ENCODE results near the gene ADCY7.

ADCY7 gene

GRCh38 chr16:50255538-50255937 lies 10.8 kb upstream of the ADCY7 start:
- DNase-seq (ENCODE audit: insufficient read length, low spot score) (no peak), FAIRE-seq (no peak)
- TF ChIP-seq POLR2A (IDR thresholded peaks at IDR 0.05; ENCODE audit: low read depth, low read length): no peak

DNA sequence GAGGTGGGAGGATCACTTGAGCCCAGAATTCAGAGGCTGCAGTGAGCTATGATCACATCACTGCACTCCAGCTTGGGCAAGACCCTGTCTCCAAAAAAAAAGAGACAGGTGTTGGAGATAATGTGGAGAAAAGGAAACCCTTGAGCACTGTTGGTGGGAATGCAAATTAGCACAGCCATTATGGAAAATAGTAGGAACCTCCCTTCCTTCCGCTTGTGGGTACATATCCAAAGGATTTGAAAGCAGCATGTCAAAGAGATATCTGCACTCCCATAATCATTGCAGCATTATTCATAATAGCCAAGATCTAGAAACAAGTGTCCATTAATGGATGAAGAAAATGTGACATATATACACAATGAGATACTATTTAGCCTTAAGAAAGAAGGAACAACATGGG lies 9.7 kb upstream of the ADCY7 start:
- no peak for FAIRE-seq

GRCh38 chr16:50257876-50258275 lies 8.5 kb upstream of the ADCY7 start:
- DNase-seq (ENCODE audit: insufficient read length, low spot score) (no peak), FAIRE-seq (no peak)
- TF ChIP-seq POLR2A (IDR thresholded peaks at IDR 0.05; ENCODE audit: low read depth, low read length): no peak

More for the DNA sequence above, 9.7 kb upstream of the ADCY7 start:
- no peak for TF ChIP-seq POLR2A (IDR thresholded peaks at IDR 0.05; ENCODE audit: low read depth, low read length)
- no peak for DNase-seq (ENCODE audit: insufficient read length, low spot score)

- TF ChIP-seq POLR2A (IDR thresholded peaks at IDR 0.05; ENCODE audit: low read depth, low read length): no peak
- DNase-seq (ENCODE audit: insufficient read length, low spot score) (no peak), FAIRE-seq (no peak)
These were observed 6.8 kb upstream of the ADCY7 start for GRCh38 chr16:50259334-50260205.

GRCh38 chr16:50260206-50261159 lies 5.9 kb upstream of the ADCY7 start:
- no peak for TF ChIP-seq POLR2A (IDR thresholded peaks at IDR 0.05; ENCODE audit: low read depth, low read length)
- no peak for FAIRE-seq

GRCh38 chr16:50261160-50261706 lies 5.1 kb upstream of the ADCY7 start:
- DNase-seq (ENCODE audit: insufficient read length, low spot score): no peak
- no peak for TF ChIP-seq POLR2A (IDR thresholded peaks at IDR 0.05; ENCODE audit: low read depth, low read length)
- no peak for FAIRE-seq

More at GRCh38 chr16:50260206-50261159, 5.9 kb upstream of the ADCY7 start:
- no peak for DNase-seq (ENCODE audit: insufficient read length, low spot score)

- FAIRE-seq: no peak
- DNase-seq (ENCODE audit: insufficient read length, low spot score): no peak
- TF ChIP-seq POLR2A (IDR thresholded peaks at IDR 0.05; ENCODE audit: low read depth, low read length): no peak
These were observed 4.6 kb upstream of the ADCY7 start for GRCh38 chr16:50261707-50262235.

GRCh38 chr16:50263060-50263909 lies 3.1 kb upstream of the ADCY7 start:
- DNase-seq (ENCODE audit: insufficient read length, low spot score) (no peak), FAIRE-seq (no peak)
- no peak for TF ChIP-seq POLR2A (IDR thresholded peaks at IDR 0.05; ENCODE audit: low read depth, low read length)

DNA sequence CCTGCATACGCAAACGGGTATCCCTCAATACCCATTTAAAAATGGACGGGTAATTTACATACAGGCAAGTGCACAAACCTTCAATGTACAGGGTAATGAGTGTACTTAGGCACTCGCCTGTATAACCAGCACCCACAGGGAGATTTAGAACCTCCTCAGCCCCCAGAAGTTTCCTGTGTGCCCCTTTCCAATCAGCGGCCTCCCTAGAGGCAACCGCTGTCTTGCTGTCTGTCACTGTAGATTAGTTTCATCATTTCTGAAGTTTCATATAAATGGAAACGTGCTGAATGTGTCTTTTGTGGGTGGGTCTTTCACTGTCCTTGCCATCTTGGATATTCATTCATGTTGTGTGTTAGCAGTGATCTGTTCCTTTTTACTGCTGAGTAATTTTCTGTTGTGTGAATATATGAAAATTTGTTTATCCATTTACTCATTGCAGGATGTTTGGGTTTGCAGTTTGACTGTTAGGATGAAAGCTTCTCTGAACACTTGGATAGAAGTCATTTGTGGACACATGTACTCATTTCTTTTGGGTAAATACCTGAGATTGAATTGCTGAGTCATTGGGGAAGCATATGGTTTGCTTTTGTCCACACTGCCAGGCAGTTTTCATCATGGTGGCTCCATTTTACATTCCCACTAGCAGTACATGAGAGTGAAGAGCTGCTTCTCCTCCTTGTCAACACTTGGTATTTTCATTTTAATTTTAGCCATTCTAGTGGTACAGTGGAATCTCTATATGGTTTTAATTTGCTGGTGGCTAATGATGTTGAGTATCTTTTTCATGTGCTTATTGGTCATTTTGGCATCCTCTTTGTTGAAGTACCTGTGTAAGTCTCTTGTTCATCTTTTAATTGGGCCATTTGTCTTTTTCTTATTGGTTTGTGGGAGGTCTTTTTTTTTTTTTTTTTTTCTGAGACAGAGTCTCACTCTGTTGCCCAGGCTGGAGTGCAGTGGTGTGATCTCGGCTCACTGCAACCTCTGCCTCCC lies 2.1 kb upstream of the ADCY7 start:
- DNase-seq (ENCODE audit: insufficient read length, low spot score) (no peak), FAIRE-seq (no peak)
- no peak for TF ChIP-seq POLR2A (IDR thresholded peaks at IDR 0.05; ENCODE audit: low read depth, low read length)

DNA sequence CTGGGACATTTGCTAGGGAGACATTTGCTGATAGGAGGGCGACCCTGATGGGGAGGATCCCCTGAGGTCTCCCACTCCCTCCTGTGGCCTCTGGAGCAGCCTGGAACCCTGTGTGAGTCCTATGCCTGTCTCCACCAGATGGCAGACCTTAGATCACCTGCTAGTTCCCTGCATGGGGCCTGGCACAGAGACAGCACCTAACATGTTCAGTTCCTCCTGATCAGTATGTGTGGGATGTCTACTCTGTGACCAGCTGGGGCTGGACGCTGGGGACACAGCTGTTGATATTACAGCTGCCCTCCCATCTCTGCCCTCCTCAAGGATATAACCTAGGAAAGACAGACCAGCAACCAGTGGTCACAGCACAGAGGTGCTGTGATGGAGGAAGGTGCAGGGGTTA lies 1.1 kb upstream of the ADCY7 start:
- no peak for DNase-seq (ENCODE audit: insufficient read length, low spot score)
- no peak for TF ChIP-seq POLR2A (IDR thresholded peaks at IDR 0.05; ENCODE audit: low read depth, low read length)
- FAIRE-seq: no peak

GRCh38 chr16:50265716-50266336 lies 525 bp upstream of the ADCY7 start:
- FAIRE-seq: no peak
- DNase-seq (ENCODE audit: insufficient read length, low spot score): no peak
- TF ChIP-seq POLR2A (IDR thresholded peaks at IDR 0.05; ENCODE audit: low read depth, low read length): no peak
